ENCODE data around the gene HNRNPC.
A peak's percentile ranks its signal among the peaks of the same experiment; 100 is the strongest.

Gene HNRNPC

DNA sequence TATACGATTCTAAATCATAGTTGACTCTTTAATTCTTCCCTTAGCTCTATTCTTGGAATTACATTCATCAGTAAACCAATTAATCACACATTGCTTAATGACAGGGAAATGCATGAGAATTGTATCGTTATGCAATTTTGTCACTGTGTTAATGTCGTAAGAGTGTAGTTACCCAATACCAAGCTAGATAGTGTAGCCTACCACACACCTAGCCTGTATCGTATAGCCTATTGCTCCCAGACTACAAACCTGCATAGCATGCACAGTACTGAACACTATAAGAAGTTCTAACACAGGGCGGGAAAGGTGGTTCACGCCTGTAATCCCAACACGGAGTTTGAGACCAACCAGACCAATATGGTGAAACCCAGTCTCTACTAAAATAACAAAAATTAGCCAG is 24.7 kb downstream of the HNRNPC start:
- Histone ChIP-seq H4K91ac (ENCODE audit: low read length) (no peak overlapping the region), H3K79me1 (replicated peaks; ENCODE audit: low read length, poor library complexity, severe bottlenecking) (no peaks in the 10 kb centered on the region), H2BK15ac (ENCODE audit: low read depth, poor library complexity, severe bottlenecking) (no peak overlapping the region), H2AK5ac (ENCODE audit: low read length, severe bottlenecking) (no peak overlapping the region), H2AFZ (ENCODE audit: low read depth, low read length) (no peak overlapping the region), H3K18ac (ENCODE audit: low read depth in 1 of 2, low read length in 2 of 2) (no peak overlapping the region), H3K36me3 (ENCODE audit: control insufficient read depth in 1 of 2, insufficient read depth in 2 of 2, low read depth in 1 of 2, low read length in 2 of 2) (peaks cover 33 to 85% of the 10 kb centered on the region in 2 experiments), H3K27me3 (ENCODE audit: control insufficient read depth in 1 of 2, insufficient read depth in 1 of 2, low read length in 2 of 2) (no peaks in the 10 kb centered on the region), H2BK120ac (ENCODE audit: low read depth, low read length) (no peak overlapping the region), H3K9me3 (ENCODE audit: control insufficient read depth, low read length) (no peaks in the 10 kb centered on the region), H2BK12ac (ENCODE audit: low read length in 2 of 2) (no peak overlapping the region), H3K23ac (ENCODE audit: low read length in 2 of 2) (no peak overlapping the region), H4K8ac (ENCODE audit: low read length) (no peak overlapping the region), H3K4me2 (ENCODE audit: low read length, poor library complexity, severe bottlenecking) (no peak overlapping the region), H3K27ac (ENCODE audit: low read length, poor library complexity, severe bottlenecking) (no peak overlapping the region), H2BK5ac (ENCODE audit: low read depth, low read length, poor library complexity, severe bottlenecking) (no peak overlapping the region), H3K4me3 (ENCODE audit: insufficient read depth in 1 of 2, low read depth in 1 of 2, low read length in 2 of 2) (no peak overlapping the region), H3K9ac (ENCODE audit: low read length) (no peak overlapping the region), H3K4ac (ENCODE audit: low read depth in 1 of 2, low read length in 2 of 2) (no peak overlapping the region), H3K14ac (ENCODE audit: low read length in 2 of 2) (no peak overlapping the region), H3K4me1 (ENCODE audit: control insufficient read depth, insufficient read depth, low read depth, low read length) (peaks cover 11% of the 10 kb centered on the region)
- WGBS, result over 99% methylated on average over 7 of the region's 7 CpGs
- peak; percentile 48 for DNase-seq

DNA sequence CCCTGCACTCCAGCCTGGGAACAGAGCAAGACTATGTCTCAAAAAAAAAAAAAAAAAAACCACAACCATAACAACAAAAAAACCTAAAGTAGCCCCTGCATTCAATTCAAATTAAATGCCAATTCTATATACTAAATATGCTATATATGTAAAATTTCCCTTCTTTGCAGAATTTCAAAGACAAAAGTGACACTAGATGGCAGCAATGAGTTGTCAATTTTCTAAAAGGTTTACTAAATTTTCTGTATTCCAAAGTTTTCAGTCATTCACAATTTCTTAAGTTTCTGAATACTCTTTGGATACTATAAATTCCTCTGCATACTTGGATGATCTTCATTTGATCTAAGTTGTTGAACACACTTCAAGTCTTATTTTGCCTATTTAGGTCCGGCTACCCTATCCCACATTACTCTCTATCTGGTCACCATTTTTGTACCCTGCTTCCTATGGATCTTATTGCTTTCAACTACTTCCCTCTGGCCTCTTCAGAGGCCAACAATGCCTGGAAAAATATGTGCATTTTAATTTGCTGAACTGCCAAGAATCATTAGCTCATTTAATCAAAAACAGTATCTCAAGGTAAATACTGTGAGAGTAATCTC is 27.9 kb downstream of the HNRNPC start:
- H3K9ac ChIP-seq (ENCODE audit: low read length), result peak overlapping the region; percentile 56
- 96% methylated on average over 1 of the region's 1 CpG for WGBS
- H3K79me1 ChIP-seq (replicated peaks; ENCODE audit: low read length, poor library complexity, severe bottlenecking), result no peaks in the 10 kb centered on the region
- no peak overlapping the region for H2AFZ ChIP-seq (ENCODE audit: low read depth, low read length)
- H3K4me1 ChIP-seq (ENCODE audit: control insufficient read depth, insufficient read depth, low read depth, low read length), result peaks cover 13% of the 10 kb centered on the region
- no peak overlapping the region for H2AK5ac ChIP-seq (ENCODE audit: low read length, severe bottlenecking)
- H3K4me2 ChIP-seq (ENCODE audit: low read length, poor library complexity, severe bottlenecking), result no peak overlapping the region
- peak; percentile 51 for DNase-seq
- H2BK15ac ChIP-seq (ENCODE audit: low read depth, poor library complexity, severe bottlenecking), result no peak overlapping the region
- H3K27ac ChIP-seq (ENCODE audit: low read length, poor library complexity, severe bottlenecking), result peak overlapping the region; percentile 8
- no peak overlapping the region for H2BK5ac ChIP-seq (ENCODE audit: low read depth, low read length, poor library complexity, severe bottlenecking)
- no peak overlapping the region for H3K4ac ChIP-seq (ENCODE audit: low read depth in 1 of 2, low read length in 2 of 2)
- no peak overlapping the region for H2BK120ac ChIP-seq (ENCODE audit: low read depth, low read length)
- no peak overlapping the region for H3K23ac ChIP-seq (ENCODE audit: low read length in 2 of 2)
- no peak overlapping the region for H4K91ac ChIP-seq (ENCODE audit: low read length)
- no peaks in the 10 kb centered on the region for H3K9me3 ChIP-seq (ENCODE audit: control insufficient read depth, low read length)
- H2BK12ac ChIP-seq (ENCODE audit: low read length in 2 of 2), result no peak overlapping the region
- H3K4me3 ChIP-seq (ENCODE audit: insufficient read depth in 1 of 2, low read depth in 1 of 2, low read length in 2 of 2), result no peak overlapping the region
- no peak overlapping the region for H3K14ac ChIP-seq (ENCODE audit: low read length in 2 of 2)
- no peak overlapping the region for H4K8ac ChIP-seq (ENCODE audit: low read length)
- peaks cover 39 to 91% of the 10 kb centered on the region in 2 experiments for H3K36me3 ChIP-seq (ENCODE audit: control insufficient read depth in 1 of 2, insufficient read depth in 2 of 2, low read depth in 1 of 2, low read length in 2 of 2)
- H3K27me3 ChIP-seq (ENCODE audit: control insufficient read depth in 1 of 2, insufficient read depth in 1 of 2, low read length in 2 of 2), result no peaks in the 10 kb centered on the region
- H3K18ac ChIP-seq (ENCODE audit: low read depth in 1 of 2, low read length in 2 of 2), result no peak overlapping the region

DNA sequence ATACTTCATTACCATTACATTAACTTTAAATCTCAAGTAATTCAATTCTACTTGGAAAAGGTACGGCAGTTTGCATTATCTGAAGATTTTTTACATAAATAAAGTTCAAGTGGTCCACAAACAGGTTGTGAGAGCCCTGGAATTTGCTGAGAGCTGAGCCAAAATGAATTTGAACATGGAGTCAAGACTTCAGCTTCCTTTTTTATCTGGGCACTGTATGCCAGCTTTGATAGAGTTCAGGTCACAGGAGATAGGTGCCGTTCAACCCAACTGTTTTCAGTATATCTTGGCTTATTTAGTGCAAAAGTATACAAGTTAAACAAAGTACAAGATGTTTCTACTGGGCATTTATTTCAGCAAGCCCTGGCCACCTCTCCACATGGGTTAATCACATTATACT is 28.8 kb downstream of the HNRNPC start:
- H2BK5ac ChIP-seq (ENCODE audit: low read depth, low read length, poor library complexity, severe bottlenecking), result no peak overlapping the region
- H3K9me3 ChIP-seq (ENCODE audit: control insufficient read depth, low read length), result no peaks in the 10 kb centered on the region
- peak overlapping the region; percentile 29 for H3K9ac ChIP-seq (ENCODE audit: low read length)
- H2BK12ac ChIP-seq (ENCODE audit: low read length in 2 of 2), result no peak overlapping the region
- H2BK15ac ChIP-seq (ENCODE audit: low read depth, poor library complexity, severe bottlenecking), result no peak overlapping the region
- H3K27me3 ChIP-seq (ENCODE audit: control insufficient read depth in 1 of 2, insufficient read depth in 1 of 2, low read length in 2 of 2), result no peaks in the 10 kb centered on the region
- H3K36me3 ChIP-seq (ENCODE audit: control insufficient read depth in 1 of 2, insufficient read depth in 2 of 2, low read depth in 1 of 2, low read length in 2 of 2), result peaks cover 32 to 92% of the 10 kb centered on the region in 2 experiments
- no peak overlapping the region for H2AFZ ChIP-seq (ENCODE audit: low read depth, low read length)
- H3K27ac ChIP-seq (ENCODE audit: low read length, poor library complexity, severe bottlenecking), result no peak overlapping the region
- no peak for DNase-seq
- no peak overlapping the region for H3K4ac ChIP-seq (ENCODE audit: low read depth in 1 of 2, low read length in 2 of 2)
- peaks cover 10% of the 10 kb centered on the region for H3K4me1 ChIP-seq (ENCODE audit: control insufficient read depth, insufficient read depth, low read depth, low read length)
- no peak overlapping the region for H3K4me2 ChIP-seq (ENCODE audit: low read length, poor library complexity, severe bottlenecking)
- no peak overlapping the region for H3K14ac ChIP-seq (ENCODE audit: low read length in 2 of 2)
- H3K23ac ChIP-seq (ENCODE audit: low read length in 2 of 2), result no peak overlapping the region
- H2AK5ac ChIP-seq (ENCODE audit: low read length, severe bottlenecking), result no peak overlapping the region
- WGBS, result 100% methylated on average over 1 of the region's 2 CpGs
- H2BK120ac ChIP-seq (ENCODE audit: low read depth, low read length), result no peak overlapping the region
- H3K18ac ChIP-seq (ENCODE audit: low read depth in 1 of 2, low read length in 2 of 2), result no peak overlapping the region
- no peak overlapping the region for H4K8ac ChIP-seq (ENCODE audit: low read length)
- no peak overlapping the region for H3K4me3 ChIP-seq (ENCODE audit: insufficient read depth in 1 of 2, low read depth in 1 of 2, low read length in 2 of 2)
- no peak overlapping the region for H4K91ac ChIP-seq (ENCODE audit: low read length)
- no peaks in the 10 kb centered on the region for H3K79me1 ChIP-seq (replicated peaks; ENCODE audit: low read length, poor library complexity, severe bottlenecking)

GRCh38 chr14:21238823-21239518 is 30.3 kb downstream of the HNRNPC start:
- no peak overlapping the region for H3K4me3 ChIP-seq (ENCODE audit: insufficient read depth in 1 of 2, low read depth in 1 of 2, low read length in 2 of 2)
- H2BK12ac ChIP-seq (ENCODE audit: low read length in 2 of 2), result no peak overlapping the region
- H3K36me3 ChIP-seq (ENCODE audit: control insufficient read depth in 1 of 2, insufficient read depth in 2 of 2, low read depth in 1 of 2, low read length in 2 of 2), result peaks cover 24 to 94% of the 10 kb centered on the region in 2 experiments
- H3K4me1 ChIP-seq (ENCODE audit: control insufficient read depth, insufficient read depth, low read depth, low read length), result peaks cover 9% of the 10 kb centered on the region
- H3K27ac ChIP-seq (ENCODE audit: low read length, poor library complexity, severe bottlenecking), result no peak overlapping the region
- H4K91ac ChIP-seq (ENCODE audit: low read length), result no peak overlapping the region
- no peak overlapping the region for H4K8ac ChIP-seq (ENCODE audit: low read length)
- H2AK5ac ChIP-seq (ENCODE audit: low read length, severe bottlenecking), result no peak overlapping the region
- DNase-seq, result no peak
- no peak overlapping the region for H2BK5ac ChIP-seq (ENCODE audit: low read depth, low read length, poor library complexity, severe bottlenecking)
- no peak overlapping the region for H3K23ac ChIP-seq (ENCODE audit: low read length in 2 of 2)
- 98% methylated on average over 9 of the region's 11 CpGs for WGBS
- no peaks in the 10 kb centered on the region for H3K79me1 ChIP-seq (replicated peaks; ENCODE audit: low read length, poor library complexity, severe bottlenecking)
- H3K9me3 ChIP-seq (ENCODE audit: control insufficient read depth, low read length), result no peaks in the 10 kb centered on the region
- H2BK120ac ChIP-seq (ENCODE audit: low read depth, low read length), result no peak overlapping the region
- H3K14ac ChIP-seq (ENCODE audit: low read length in 2 of 2), result no peak overlapping the region
- H2AFZ ChIP-seq (ENCODE audit: low read depth, low read length), result no peak overlapping the region
- H3K9ac ChIP-seq (ENCODE audit: low read length), result no peak overlapping the region
- H2BK15ac ChIP-seq (ENCODE audit: low read depth, poor library complexity, severe bottlenecking), result no peak overlapping the region
- H3K4ac ChIP-seq (ENCODE audit: low read depth in 1 of 2, low read length in 2 of 2), result no peak overlapping the region
- H3K18ac ChIP-seq (ENCODE audit: low read depth in 1 of 2, low read length in 2 of 2), result no peak overlapping the region
- no peaks in the 10 kb centered on the region for H3K27me3 ChIP-seq (ENCODE audit: control insufficient read depth in 1 of 2, insufficient read depth in 1 of 2, low read length in 2 of 2)
- H3K4me2 ChIP-seq (ENCODE audit: low read length, poor library complexity, severe bottlenecking), result no peak overlapping the region

Measured in mesenchymal stem cell (in vitro differentiated cells and primary cell).